HFF-Myc (cell line): ENCODE measurements around the gene CRB2.

ENCODE experiments used
- DNase-seq: peaks from one replicate; pipeline ENCODE4 v3.0.0-alpha.2; 2011; ENCODE audit warnings: low read depth; ENCODE audit errors: extremely low read depth
- H3K4me3 ChIP-seq: replicated peaks from 2 replicates; pipeline ENCODE4 v1.5.1; 2011; ENCODE audit warnings: low read depth, mild to moderate bottlenecking, control low read depth, low read length
- TF ChIP-seq, protein P1 (sequence below): IDR thresholded peaks from 2 replicates; pipeline ENCODE4 v1.5.1; 2012; ENCODE audit warnings: mild to moderate bottlenecking, low read depth, low read length, control low read depth; ENCODE audit errors: missing control alignments

Gene CRB2

DNA sequence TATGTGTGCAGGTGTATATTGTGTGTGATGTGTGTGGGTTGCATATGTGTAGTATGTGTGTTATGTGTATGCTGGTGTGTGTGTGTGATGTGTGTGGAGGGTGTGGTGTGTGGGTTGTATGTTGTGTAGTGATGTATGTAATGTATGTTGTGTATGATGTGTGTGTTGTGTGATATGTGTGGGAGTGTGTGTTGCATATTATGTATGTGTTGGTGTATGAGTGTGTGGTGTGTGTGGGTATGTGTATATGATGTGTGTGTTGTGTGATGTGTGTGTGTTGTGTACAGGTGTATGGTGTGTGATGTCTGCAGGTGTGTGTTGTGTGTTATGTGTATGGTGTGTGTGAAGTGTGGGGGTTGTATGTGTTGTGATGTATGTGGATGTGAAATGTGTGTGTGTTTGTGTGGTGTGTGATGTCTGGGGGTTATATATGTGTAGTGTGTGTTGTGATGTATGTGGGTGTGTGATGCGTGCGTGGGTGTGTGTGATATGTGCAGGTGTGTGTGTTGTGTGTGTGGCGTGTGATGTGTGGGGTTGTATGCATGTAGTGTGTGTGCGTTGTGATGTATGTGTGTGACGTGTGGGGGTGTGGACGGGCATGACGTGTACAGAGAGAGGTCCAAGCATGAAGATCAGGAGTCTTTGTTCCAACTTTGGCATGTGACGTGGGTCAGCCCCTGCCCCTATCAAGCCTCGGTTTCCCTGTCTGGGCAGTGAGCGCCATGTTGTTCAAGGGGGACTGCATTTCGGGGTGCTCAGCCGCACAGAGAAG is 8.5 kb upstream of the CRB2 start:
- no peak overlapping the region for H3K4me3 ChIP-seq
- TF ChIP-seq, protein P1, sequence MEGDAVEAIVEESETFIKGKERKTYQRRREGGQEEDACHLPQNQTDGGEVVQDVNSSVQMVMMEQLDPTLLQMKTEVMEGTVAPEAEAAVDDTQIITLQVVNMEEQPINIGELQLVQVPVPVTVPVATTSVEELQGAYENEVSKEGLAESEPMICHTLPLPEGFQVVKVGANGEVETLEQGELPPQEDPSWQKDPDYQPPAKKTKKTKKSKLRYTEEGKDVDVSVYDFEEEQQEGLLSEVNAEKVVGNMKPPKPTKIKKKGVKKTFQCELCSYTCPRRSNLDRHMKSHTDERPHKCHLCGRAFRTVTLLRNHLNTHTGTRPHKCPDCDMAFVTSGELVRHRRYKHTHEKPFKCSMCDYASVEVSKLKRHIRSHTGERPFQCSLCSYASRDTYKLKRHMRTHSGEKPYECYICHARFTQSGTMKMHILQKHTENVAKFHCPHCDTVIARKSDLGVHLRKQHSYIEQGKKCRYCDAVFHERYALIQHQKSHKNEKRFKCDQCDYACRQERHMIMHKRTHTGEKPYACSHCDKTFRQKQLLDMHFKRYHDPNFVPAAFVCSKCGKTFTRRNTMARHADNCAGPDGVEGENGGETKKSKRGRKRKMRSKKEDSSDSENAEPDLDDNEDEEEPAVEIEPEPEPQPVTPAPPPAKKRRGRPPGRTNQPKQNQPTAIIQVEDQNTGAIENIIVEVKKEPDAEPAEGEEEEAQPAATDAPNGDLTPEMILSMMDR: no peak
- DNase-seq: no peak

DNA sequence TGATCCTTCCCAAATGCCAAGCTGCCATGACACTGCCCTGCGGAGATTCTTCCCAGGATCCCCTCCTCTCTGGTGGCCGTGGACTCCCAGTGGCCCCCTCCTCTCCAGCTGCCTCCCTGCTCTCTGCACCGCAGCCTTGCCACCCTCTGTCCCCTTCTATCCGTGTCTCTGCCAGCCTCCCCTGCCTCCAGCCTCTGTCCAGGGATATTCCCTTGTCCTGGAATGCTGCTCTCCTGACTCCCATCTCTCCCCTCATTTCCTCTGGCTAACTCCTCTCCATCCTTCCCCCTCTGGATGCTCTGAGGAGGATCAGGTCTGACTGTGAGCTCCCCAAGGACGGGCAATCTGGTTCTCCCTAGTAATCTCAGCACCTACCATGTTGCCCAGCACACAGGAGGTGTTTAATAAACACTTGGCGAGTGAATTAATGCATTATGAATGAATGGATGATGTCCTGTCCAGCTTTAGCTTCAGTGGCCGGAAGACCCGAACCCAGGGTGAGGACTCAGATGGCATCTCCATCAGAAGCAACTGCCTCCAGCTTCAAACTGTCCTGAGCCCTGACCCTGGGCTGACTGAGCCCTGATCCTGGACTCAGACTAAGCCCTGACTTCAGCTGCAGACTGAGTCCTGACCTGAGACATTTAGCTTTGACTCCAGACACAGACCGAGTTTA is 7.5 kb upstream of the CRB2 start:
- no peak for DNase-seq
- H3K4me3 ChIP-seq: no peak overlapping the region
- TF ChIP-seq, protein P1: no peak

DNA sequence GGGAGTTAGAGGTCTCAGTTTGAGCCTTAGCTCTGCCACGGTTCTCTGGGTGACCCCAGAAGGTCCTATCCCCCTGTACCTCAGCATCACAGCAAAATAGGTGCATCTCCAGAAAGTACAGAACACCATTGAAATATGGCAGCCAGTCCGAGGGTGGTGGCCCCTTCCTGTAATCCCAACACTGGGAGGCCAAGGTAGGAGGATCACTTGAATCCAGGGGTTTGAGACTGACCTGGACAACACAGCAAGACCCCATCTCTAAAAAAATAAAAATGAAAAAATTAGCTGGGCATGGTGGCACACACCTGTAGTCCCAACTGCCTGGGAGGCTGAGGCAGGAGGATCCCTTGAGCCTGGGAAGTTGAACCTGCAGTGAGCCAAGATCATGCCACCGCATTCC is 7.0 kb upstream of the CRB2 start:
- TF ChIP-seq, protein P1: no peak

DNA sequence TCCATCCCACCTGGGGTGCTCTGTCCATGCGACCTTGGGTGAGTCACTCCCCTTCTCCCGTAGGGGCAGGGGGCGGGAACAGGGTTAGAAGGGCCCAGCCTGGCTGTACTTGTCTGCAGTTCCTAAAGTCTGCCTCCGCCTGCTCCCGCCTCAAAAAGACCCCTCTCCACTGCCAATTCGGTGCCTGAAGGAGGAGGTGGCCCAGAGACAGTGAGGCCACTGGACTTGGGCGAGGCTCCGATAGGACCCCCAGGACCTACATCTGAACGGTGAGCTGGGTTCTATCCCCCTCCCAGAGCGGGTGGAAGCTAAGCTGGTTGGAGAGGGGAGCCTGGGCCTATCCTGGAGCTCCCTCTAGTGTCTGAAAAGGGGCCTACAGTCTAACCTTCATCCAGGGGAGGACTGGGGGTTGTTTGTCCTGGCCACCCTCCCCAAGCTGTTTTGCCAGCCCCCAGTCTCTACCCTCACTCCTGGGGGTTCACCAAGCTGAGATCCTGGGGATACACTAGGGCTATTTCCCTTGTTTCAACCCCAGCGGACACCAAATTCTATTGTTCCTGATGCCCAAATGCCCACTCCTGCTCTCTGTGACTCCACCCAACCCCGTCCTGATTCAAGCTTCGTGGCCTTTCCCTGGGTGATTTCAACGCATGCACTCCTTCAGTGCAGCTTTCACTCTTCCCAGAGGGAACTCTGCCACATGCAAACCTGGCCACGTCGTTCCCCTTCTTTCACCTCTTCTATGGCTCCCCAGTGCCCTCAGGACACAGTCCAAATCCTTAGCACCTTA is 6.1 kb upstream of the CRB2 start:
- no peak for DNase-seq
- TF ChIP-seq, protein P1: peak; percentile 99
- no peak overlapping the region for H3K4me3 ChIP-seq

More for the DNA sequence above, 7.0 kb upstream of the CRB2 start:
- no peak for DNase-seq
- no peak overlapping the region for H3K4me3 ChIP-seq

DNA sequence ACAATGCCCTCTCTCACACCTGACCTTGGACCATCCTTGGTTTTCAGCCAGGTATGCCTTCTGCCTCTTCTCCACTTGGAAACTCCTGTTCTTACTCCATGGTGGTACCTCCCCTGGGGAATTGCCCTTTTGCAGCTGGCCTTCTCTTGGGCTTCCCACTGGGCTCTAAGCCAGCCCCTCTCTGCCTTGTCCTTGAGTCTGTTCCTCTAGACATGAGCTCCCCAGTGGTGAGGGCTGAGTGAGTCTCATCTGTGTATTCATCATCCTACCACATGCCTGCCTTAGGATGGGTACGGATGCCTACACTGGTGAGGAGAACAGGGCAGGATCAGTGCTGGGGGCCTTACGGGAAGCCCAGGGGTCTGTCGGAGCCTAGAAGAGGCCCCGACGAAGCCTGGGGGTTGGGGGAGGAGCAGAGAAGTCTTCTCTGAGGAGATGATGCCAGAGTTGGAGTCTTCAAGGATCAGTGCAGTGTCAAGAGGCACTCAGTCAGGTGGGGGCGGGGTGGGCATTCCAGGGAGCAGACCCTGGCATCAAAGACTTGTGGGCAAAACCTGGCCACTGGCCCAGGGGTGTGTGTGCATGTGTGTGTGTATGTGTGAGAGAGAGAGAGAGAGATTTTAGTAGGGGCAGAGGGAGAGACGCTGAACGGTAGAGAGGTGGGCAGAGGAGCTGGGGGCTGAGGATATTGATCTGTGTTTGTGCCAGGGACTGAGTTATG is 5.2 kb upstream of the CRB2 start:
- TF ChIP-seq, protein P1: no peak
- no peak for DNase-seq
- no peak overlapping the region for H3K4me3 ChIP-seq

DNA sequence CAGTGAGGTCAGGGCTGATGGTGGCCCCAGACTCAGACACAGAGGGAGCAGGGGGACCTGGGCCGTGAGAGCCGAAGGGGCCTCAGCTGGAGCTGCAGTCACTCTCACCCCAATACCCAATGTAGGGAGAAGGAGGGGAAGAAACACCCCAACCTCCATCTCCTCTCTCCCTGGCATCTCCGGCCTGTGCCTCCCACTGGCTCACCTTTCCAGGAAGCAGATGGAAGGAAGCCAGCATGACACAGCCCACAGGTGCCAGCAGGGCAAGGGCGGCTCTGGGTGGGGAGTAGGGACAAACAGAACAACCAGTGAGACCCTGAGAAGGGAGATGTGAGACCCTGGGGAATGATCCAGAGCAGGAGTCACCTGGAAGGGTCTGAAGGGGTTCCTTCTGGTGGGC is 3.0 kb upstream of the CRB2 start:
- no peak overlapping the region for H3K4me3 ChIP-seq
- DNase-seq: no peak
- TF ChIP-seq, protein P1: no peak
